ENCODE measurements around the gene APOC4. TPM values are rescaled to one million over a fixed set of nuclear protein-coding genes. Genes with fewer than 3 reads are reported as not detected.
A peak's percentile ranks its signal among the peaks of the same experiment; 100 is the strongest.
"Not testable (repeated sequence)": the region's sequence is repeated elsewhere in the genome, so short reads cannot be mapped to it uniquely, and the experiment has no call there.

The APOC4 gene
- polyA plus RNA-seq, 1 donor, result not detected

- Histone ChIP-seq H3K4me1 (ENCODE audit: control insufficient read depth, insufficient read depth, low read length) (peaks cover 21% of the 10 kb centered on the region), H3K27me3 (ENCODE audit: control insufficient read depth, insufficient read depth, low read length) (peaks cover 5% of the 10 kb centered on the region), H3K9me3 (ENCODE audit: control insufficient read depth, low read depth, low read length) (peaks cover 3% of the 10 kb centered on the region), H3K27ac (ENCODE audit: low read length) (no peak overlapping the region), H3K36me3 (ENCODE audit: control insufficient read depth, insufficient read depth, low read length) (peaks cover 33% of the 10 kb centered on the region), H3K4me3 (ENCODE audit: low read length) (no peak overlapping the region)
- no CpG with 5 or more reads among the region's 12 CpGs for WGBS (ENCODE audit: insufficient coverage, low lambda C conversion rate)
- DNase-seq, result no peak
Observed at GRCh38 chr19:44904426-44904994, 37.5 kb upstream of the APOC4 start.

DNA sequence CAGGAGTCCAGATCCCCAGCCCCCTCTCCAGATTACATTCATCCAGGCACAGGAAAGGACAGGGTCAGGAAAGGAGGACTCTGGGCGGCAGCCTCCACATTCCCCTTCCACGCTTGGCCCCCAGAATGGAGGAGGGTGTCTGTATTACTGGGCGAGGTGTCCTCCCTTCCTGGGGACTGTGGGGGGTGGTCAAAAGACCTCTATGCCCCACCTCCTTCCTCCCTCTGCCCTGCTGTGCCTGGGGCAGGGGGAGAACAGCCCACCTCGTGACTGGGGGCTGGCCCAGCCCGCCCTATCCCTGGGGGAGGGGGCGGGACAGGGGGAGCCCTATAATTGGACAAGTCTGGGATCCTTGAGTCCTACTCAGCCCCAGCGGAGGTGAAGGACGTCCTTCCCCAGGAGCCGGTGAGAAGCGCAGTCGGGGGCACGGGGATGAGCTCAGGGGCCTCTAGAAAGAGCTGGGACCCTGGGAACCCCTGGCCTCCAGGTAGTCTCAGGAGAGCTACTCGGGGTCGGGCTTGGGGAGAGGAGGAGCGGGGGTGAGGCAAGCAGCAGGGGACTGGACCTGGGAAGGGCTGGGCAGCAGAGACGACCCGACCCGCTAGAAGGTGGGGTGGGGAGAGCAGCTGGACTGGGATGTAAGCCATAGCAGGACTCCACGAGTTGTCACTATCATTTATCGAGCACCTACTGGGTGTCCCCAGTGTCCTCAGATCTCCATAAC lies 36.4 kb upstream of the APOC4 start, which contains the start of gene APOE:
Gene APOE, plus strand, starts transcription at position 360 of the 724 bp plus-strand sequence. CDS start 829 bp downstream, outside the sequence.
- H3K27ac ChIP-seq (ENCODE audit: low read length), result peak within 1 kb of the TSS; percentile 83
- peaks cover 3% of the 10 kb centered on the region for H3K9me3 ChIP-seq (ENCODE audit: control insufficient read depth, low read depth, low read length)
- peak in 1 of 2 donors; percentile 54 for DNase-seq
- H3K4me3 ChIP-seq (ENCODE audit: low read length), result peak within 1 kb of the TSS; percentile 58
- peaks cover 5% of the 10 kb centered on the region for H3K27me3 ChIP-seq (ENCODE audit: control insufficient read depth, insufficient read depth, low read length)
- H3K4me1 ChIP-seq (ENCODE audit: control insufficient read depth, insufficient read depth, low read length), result peaks cover 21% of the 10 kb centered on the region
- H3K36me3 ChIP-seq (ENCODE audit: control insufficient read depth, insufficient read depth, low read length), result peaks cover 22% of the 10 kb centered on the region
- no CpG with 5 or more reads among the region's 20 CpGs for WGBS (ENCODE audit: insufficient coverage, low lambda C conversion rate)

DNA sequence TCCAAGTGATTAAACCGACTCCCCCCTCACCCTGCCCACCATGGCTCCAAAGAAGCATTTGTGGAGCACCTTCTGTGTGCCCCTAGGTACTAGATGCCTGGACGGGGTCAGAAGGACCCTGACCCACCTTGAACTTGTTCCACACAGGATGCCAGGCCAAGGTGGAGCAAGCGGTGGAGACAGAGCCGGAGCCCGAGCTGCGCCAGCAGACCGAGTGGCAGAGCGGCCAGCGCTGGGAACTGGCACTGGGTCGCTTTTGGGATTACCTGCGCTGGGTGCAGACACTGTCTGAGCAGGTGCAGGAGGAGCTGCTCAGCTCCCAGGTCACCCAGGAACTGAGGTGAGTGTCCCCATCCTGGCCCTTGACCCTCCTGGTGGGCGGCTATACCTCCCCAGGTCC lies 34.4 kb upstream of the APOC4 start:
- DNase-seq, result no peak
- peaks cover 29% of the 10 kb centered on the region for H3K4me1 ChIP-seq (ENCODE audit: control insufficient read depth, insufficient read depth, low read length)
- no CpG with 5 or more reads among the region's 12 CpGs for WGBS (ENCODE audit: insufficient coverage, low lambda C conversion rate)
- peaks cover 5% of the 10 kb centered on the region for H3K36me3 ChIP-seq (ENCODE audit: control insufficient read depth, insufficient read depth, low read length)
- no peak overlapping the region for H3K4me3 ChIP-seq (ENCODE audit: low read length)
- H3K27me3 ChIP-seq (ENCODE audit: control insufficient read depth, insufficient read depth, low read length), result peaks cover 5% of the 10 kb centered on the region
- no peak overlapping the region for H3K27ac ChIP-seq (ENCODE audit: low read length)
- H3K9me3 ChIP-seq (ENCODE audit: control insufficient read depth, low read depth, low read length), result peaks cover 3% of the 10 kb centered on the region

DNA sequence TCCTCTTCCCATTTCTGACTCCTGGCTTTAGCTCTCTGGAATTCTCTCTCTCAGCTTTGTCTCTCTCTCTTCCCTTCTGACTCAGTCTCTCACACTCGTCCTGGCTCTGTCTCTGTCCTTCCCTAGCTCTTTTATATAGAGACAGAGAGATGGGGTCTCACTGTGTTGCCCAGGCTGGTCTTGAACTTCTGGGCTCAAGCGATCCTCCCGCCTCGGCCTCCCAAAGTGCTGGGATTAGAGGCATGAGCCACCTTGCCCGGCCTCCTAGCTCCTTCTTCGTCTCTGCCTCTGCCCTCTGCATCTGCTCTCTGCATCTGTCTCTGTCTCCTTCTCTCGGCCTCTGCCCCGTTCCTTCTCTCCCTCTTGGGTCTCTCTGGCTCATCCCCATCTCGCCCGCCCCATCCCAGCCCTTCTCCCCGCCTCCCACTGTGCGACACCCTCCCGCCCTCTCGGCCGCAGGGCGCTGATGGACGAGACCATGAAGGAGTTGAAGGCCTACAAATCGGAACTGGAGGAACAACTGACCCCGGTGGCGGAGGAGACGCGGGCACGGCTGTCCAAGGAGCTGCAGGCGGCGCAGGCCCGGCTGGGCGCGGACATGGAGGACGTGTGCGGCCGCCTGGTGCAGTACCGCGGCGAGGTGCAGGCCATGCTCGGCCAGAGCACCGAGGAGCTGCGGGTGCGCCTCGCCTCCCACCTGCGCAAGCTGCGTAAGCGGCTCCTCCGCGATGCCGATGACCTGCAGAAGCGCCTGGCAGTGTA lies 33.8 kb upstream of the APOC4 start:
- Histone ChIP-seq H3K4me1 (ENCODE audit: control insufficient read depth, insufficient read depth, low read length) (peaks cover 29% of the 10 kb centered on the region), H3K4me3 (ENCODE audit: low read length) (no peak overlapping the region), H3K27ac (ENCODE audit: low read length) (no peak overlapping the region), H3K27me3 (ENCODE audit: control insufficient read depth, insufficient read depth, low read length) (peaks cover 5% of the 10 kb centered on the region), H3K9me3 (ENCODE audit: control insufficient read depth, low read depth, low read length) (peaks cover 3% of the 10 kb centered on the region), H3K36me3 (ENCODE audit: control insufficient read depth, insufficient read depth, low read length) (peaks cover under 1% of the 10 kb centered on the region)
- 100% methylated on average over 4 of the region's 46 CpGs for WGBS (ENCODE audit: insufficient coverage, low lambda C conversion rate)
- DNase-seq, result no peak

- H3K27ac ChIP-seq (ENCODE audit: low read length), result no peak overlapping the region
- WGBS (ENCODE audit: insufficient coverage, low lambda C conversion rate), result no CpG with 5 or more reads among the region's 44 CpGs
Observed at GRCh38 chr19:44908836-44909261, 33.2 kb upstream of the APOC4 start.

GRCh38 chr19:44909775-44910174 lies 32.3 kb upstream of the APOC4 start:
- no CpG with 5 or more reads among the region's 5 CpGs for WGBS (ENCODE audit: insufficient coverage, low lambda C conversion rate)
- no peak for DNase-seq
- peaks cover 7% of the 10 kb centered on the region for H3K27me3 ChIP-seq (ENCODE audit: control insufficient read depth, insufficient read depth, low read length)
- no peak overlapping the region for H3K27ac ChIP-seq (ENCODE audit: low read length)
- H3K9me3 ChIP-seq (ENCODE audit: control insufficient read depth, low read depth, low read length), result peaks cover 3% of the 10 kb centered on the region
- peaks cover 31% of the 10 kb centered on the region for H3K4me1 ChIP-seq (ENCODE audit: control insufficient read depth, insufficient read depth, low read length)
- no peak overlapping the region for H3K4me3 ChIP-seq (ENCODE audit: low read length)
- no peaks in the 10 kb centered on the region for H3K36me3 ChIP-seq (ENCODE audit: control insufficient read depth, insufficient read depth, low read length)

More at GRCh38 chr19:44908836-44909261, 33.2 kb upstream of the APOC4 start:
- no peak for DNase-seq
- H3K36me3 ChIP-seq (ENCODE audit: control insufficient read depth, insufficient read depth, low read length), result no peaks in the 10 kb centered on the region
- no peak overlapping the region for H3K4me3 ChIP-seq (ENCODE audit: low read length)
- peaks cover 5% of the 10 kb centered on the region for H3K27me3 ChIP-seq (ENCODE audit: control insufficient read depth, insufficient read depth, low read length)
- peaks cover 26% of the 10 kb centered on the region for H3K4me1 ChIP-seq (ENCODE audit: control insufficient read depth, insufficient read depth, low read length)
- H3K9me3 ChIP-seq (ENCODE audit: control insufficient read depth, low read depth, low read length), result peaks cover 3% of the 10 kb centered on the region

- not testable (repeated sequence) for H3K4me3 ChIP-seq (ENCODE audit: low read length); DNase-seq; H3K27me3 ChIP-seq (ENCODE audit: control insufficient read depth, insufficient read depth, low read length); H3K9me3 ChIP-seq (ENCODE audit: control insufficient read depth, low read depth, low read length); H3K27ac ChIP-seq (ENCODE audit: low read length); H3K36me3 ChIP-seq (ENCODE audit: control insufficient read depth, insufficient read depth, low read length)
- H3K4me1 ChIP-seq (ENCODE audit: control insufficient read depth, insufficient read depth, low read length), result peaks cover 15% of the 10 kb centered on the region
- WGBS (ENCODE audit: insufficient coverage, low lambda C conversion rate), result no CpG with 5 or more reads among the region's 6 CpGs
Observed at GRCh38 chr19:44911896-44912295, 30.1 kb upstream of the APOC4 start.

DNA sequence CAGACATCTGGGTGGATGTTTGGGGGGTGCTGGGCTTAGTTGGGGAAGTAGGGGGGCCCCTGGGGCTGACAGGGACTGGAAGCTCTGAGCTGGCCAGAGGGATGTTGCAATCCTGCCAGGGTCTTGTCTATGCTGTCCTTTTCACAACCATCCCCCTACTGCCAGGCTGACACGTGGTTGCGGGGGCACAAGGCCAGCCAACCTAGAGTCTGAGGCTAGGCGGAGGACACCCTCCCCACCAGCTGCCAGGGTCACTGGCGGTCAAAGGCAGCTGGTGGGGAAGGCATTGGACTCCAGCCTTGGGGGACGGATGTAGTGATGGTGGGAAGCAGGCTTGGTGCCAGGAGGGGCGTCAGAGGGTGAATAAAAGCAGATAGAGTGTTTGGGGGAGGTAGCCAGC lies 29.2 kb upstream of the APOC4 start:
- Histone ChIP-seq H3K27ac (ENCODE audit: low read length) (no peak overlapping the region), H3K27me3 (ENCODE audit: control insufficient read depth, insufficient read depth, low read length) (peaks cover 2% of the 10 kb centered on the region), H3K9me3 (ENCODE audit: control insufficient read depth, low read depth, low read length) (peaks cover 3% of the 10 kb centered on the region), H3K4me3 (ENCODE audit: low read length) (no peak overlapping the region), H3K4me1 (ENCODE audit: control insufficient read depth, insufficient read depth, low read length) (peaks cover 15% of the 10 kb centered on the region), H3K36me3 (ENCODE audit: control insufficient read depth, insufficient read depth, low read length) (no peaks in the 10 kb centered on the region)
- DNase-seq, result no peak
- WGBS (ENCODE audit: insufficient coverage, low lambda C conversion rate), result no CpG with 5 or more reads among the region's 6 CpGs

GRCh38 chr19:44913512-44914432 lies 28.3 kb upstream of the APOC4 start:
- not testable (repeated sequence) for H3K36me3 ChIP-seq (ENCODE audit: control insufficient read depth, insufficient read depth, low read length); H3K27ac ChIP-seq (ENCODE audit: low read length); H3K9me3 ChIP-seq (ENCODE audit: control insufficient read depth, low read depth, low read length); DNase-seq; H3K27me3 ChIP-seq (ENCODE audit: control insufficient read depth, insufficient read depth, low read length)
- Histone ChIP-seq H3K4me1 (ENCODE audit: control insufficient read depth, insufficient read depth, low read length) (peaks cover 15% of the 10 kb centered on the region), H3K4me3 (ENCODE audit: low read length) (peak overlapping the region; percentile 58)
- WGBS (ENCODE audit: insufficient coverage, low lambda C conversion rate), result 40% methylated on average over 2 of the region's 23 CpGs
